Upper lobe of left lung (tissue), 4 donors: Measurements from ENCODE around the gene ASIC2.

Experiments
- EP300 ChIP-seq, 4 donors: sonication (generic); formaldehyde crosslinking; IDR thresholded peaks; one replicate each; pipeline ENCODE4 v1.5.1; 2017; ENCODE audit warnings: antibody characterized with exemption in 4 of 4, control low read depth in 2 of 4
- POLR2A ChIP-seq, 4 donors: fragments of 450-650 bp; IDR thresholded peaks; one replicate each; pipeline ENCODE4 v1.5.1; 2016 to 2017; ENCODE audit warnings: antibody characterized with exemption in 4 of 4, mild to moderate bottlenecking in 2 of 4
- TF ChIP-seq, protein P1 (sequence below), 6 experiments: fragments of 450-650 bp in 4 of 6; fragments of 200-600 bp in 2 of 6; sonication (generic) in 2 of 6; IDR thresholded peaks; one replicate each; pipeline ENCODE4 v1.5.1; 2016 to 2019; ENCODE audit warnings: antibody characterized with exemption in 6 of 6

DNA sequence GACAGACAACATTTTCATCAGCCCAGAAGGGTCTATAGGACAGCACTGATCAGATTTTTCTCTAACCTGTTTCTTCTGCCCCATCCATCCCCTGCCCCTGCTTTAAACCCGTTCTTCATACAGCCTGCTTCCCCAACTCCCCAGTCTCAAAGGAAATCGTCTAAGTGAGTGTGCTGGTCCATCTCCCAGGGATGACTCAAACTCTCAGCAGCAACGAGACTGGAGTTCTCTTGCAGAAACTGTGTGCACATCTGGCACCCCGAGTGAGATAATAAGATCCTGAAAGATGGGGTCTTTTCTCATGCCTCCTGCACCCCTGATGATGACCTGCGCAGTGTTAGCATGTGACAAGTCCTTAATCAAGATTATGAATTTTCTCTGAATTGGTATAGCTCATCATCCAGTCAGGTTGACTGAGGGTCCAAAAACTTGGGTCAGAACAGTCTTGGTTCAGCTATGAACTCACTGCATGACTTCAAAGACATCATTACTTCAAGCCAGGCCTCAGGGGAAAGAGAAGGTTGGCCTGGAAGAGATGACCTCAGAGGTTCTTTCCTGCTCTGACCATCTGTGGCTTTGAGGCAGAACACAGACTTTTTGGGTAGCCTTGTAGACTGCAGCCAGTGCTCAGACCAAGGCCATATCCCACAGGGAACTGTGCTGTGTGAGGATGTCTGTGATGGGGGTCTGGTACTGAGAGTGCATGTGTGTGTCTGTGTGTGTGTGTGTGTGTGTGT lies 183.6 kb downstream of the ASIC2 start:
- TF ChIP-seq, protein P1, sequence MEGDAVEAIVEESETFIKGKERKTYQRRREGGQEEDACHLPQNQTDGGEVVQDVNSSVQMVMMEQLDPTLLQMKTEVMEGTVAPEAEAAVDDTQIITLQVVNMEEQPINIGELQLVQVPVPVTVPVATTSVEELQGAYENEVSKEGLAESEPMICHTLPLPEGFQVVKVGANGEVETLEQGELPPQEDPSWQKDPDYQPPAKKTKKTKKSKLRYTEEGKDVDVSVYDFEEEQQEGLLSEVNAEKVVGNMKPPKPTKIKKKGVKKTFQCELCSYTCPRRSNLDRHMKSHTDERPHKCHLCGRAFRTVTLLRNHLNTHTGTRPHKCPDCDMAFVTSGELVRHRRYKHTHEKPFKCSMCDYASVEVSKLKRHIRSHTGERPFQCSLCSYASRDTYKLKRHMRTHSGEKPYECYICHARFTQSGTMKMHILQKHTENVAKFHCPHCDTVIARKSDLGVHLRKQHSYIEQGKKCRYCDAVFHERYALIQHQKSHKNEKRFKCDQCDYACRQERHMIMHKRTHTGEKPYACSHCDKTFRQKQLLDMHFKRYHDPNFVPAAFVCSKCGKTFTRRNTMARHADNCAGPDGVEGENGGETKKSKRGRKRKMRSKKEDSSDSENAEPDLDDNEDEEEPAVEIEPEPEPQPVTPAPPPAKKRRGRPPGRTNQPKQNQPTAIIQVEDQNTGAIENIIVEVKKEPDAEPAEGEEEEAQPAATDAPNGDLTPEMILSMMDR (IDR thresholded peaks at IDR 0.05), result no peak
- no peak for TF ChIP-seq POLR2A (IDR thresholded peaks at IDR 0.05)
- no peak for TF ChIP-seq EP300 (IDR thresholded peaks at IDR 0.05)
